Keratinocyte (primary cell): ENCODE results near the gene UAP1. TPM values are rescaled to one million over a fixed set of nuclear protein-coding genes. Genes with fewer than 3 reads are reported as not detected.

Experiments
- DNase-seq: peaks from one replicate; pipeline ENCODE4 v3.0.0-alpha.2; 2011; ENCODE audit warnings: low read depth, missing footprints, low spot score
- FAIRE-seq: peaks from 2 replicates; lab custom pipeline; 2011; peaks lifted over from hg19 to GRCh38; lab: Jason Lieb, UNC
- H2AFZ ChIP-seq: 2 replicates; pipeline ENCODE4 v1.6.0; 2012; ENCODE audit warnings: low read length, control low read depth, inconsistent platforms; ENCODE audit not compliant: control insufficient read depth
- H3K27ac ChIP-seq: 2 replicates; pipeline ENCODE4 v1.5.1; 2011; ENCODE audit warnings: low read length; ENCODE audit not compliant: control insufficient read depth, insufficient read depth
- H3K27me3 ChIP-seq: 3 replicates; pipeline ENCODE4 v1.6.0; 2011; ENCODE audit warnings: low read length; ENCODE audit not compliant: control insufficient read depth, insufficient read depth; ENCODE audit errors: extremely low read depth
- H3K36me3 ChIP-seq, 2 experiments: 2 replicates in 1 of 2; 3 replicates in 1 of 2; pipeline ENCODE4 v1.5.1; 2011; ENCODE audit warnings: low read length in 2 of 2, mild to moderate bottlenecking in 1 of 2; ENCODE audit not compliant: control insufficient read depth in 2 of 2, insufficient read depth in 2 of 2; ENCODE audit errors: extremely low read depth in 1 of 2
- H3K4me1 ChIP-seq: 3 replicates; pipeline ENCODE4 v1.5.1; 2011; ENCODE audit warnings: low read length; ENCODE audit not compliant: control insufficient read depth, insufficient read depth; ENCODE audit errors: extremely low read depth
- H3K4me2 ChIP-seq: 3 replicates; pipeline ENCODE4 v1.6.0; 2011; ENCODE audit warnings: low read depth, low read length; ENCODE audit not compliant: control insufficient read depth, insufficient read depth; ENCODE audit errors: extremely low read depth
- H3K4me3 ChIP-seq, 3 experiments: fragments of 200-600 bp in 1 of 3; sonication (generic) in 1 of 3; 2 replicates in 2 of 3; 3 replicates in 1 of 3; pipeline ENCODE4 v1.5.1; 2011 to 2016; ENCODE audit warnings: low read length in 3 of 3, mild to moderate bottlenecking in 3 of 3, control low read depth in 2 of 3, inconsistent platforms in 1 of 3, low read depth in 1 of 3, mixed read lengths in 1 of 3, mixed run types in 1 of 3, moderate library complexity in 1 of 3; ENCODE audit not compliant: control insufficient read depth in 2 of 3, insufficient read depth in 2 of 3; ENCODE audit errors: extremely low read depth in 1 of 3
- H3K79me2 ChIP-seq: 2 replicates; pipeline ENCODE4 v1.6.0; 2012; ENCODE audit warnings: low read length; ENCODE audit not compliant: control insufficient read depth, insufficient read depth
- H3K9ac ChIP-seq: 3 replicates; pipeline ENCODE4 v1.6.0; 2011; ENCODE audit warnings: low read length; ENCODE audit not compliant: control insufficient read depth, insufficient read depth; ENCODE audit errors: extremely low read depth
- H3K9me1 ChIP-seq: 3 replicates; pipeline ENCODE4 v1.6.0; 2011; ENCODE audit warnings: low read length; ENCODE audit not compliant: control insufficient read depth, insufficient read depth; ENCODE audit errors: extremely low read depth
- H3K9me3 ChIP-seq: 2 replicates; pipeline ENCODE4 v1.5.1; 2012; ENCODE audit warnings: low read depth, low read length; ENCODE audit not compliant: control insufficient read depth
- H4K20me1 ChIP-seq: 3 replicates; pipeline ENCODE4 v1.6.0; 2011; ENCODE audit warnings: low read length; ENCODE audit not compliant: control insufficient read depth, insufficient read depth; ENCODE audit errors: extremely low read depth
- CTCF ChIP-seq, 3 experiments: IDR thresholded peaks in 1 of 3; conservative IDR thresholded peaks in 1 of 3; optimal IDR thresholded peaks in 1 of 3; 2 replicates in 2 of 3; 3 replicates in 1 of 3; pipeline versions ENCODE3 to v1.5.1; 2011; ENCODE audit warnings: low read length in 3 of 3, mild to moderate bottlenecking in 3 of 3, moderate library complexity in 2 of 3, control low read depth in 1 of 3, inconsistent platforms in 1 of 3; ENCODE audit not compliant: insufficient read depth in 2 of 3; ENCODE audit errors: extremely low read depth in 1 of 3
- EZH2 ChIP-seq: IDR thresholded peaks from one replicate; pipeline ENCODE4 v1.6.1; 2012; ENCODE audit warnings: inconsistent platforms, mild to moderate bottlenecking, low read length, moderate library complexity
- dilution Hi-C: fragments of 300-500 bp; cut with MboI; formaldehyde crosslinking; loops from one replicate; pipeline ENCODE4 v1.7.0; 2020; ENCODE audit warnings: low sequenced_read_pairs; ENCODE audit not compliant: extremely low pct_ligation_motif_present
- polyA plus RNA-seq, 5 experiments: library from polyadenylated mRNA; depleted of rRNA in 3 of 5; stranded (reverse) in 3 of 5; stranded (forward) in 1 of 5; unstranded in 1 of 5; fragments of >200 nt; gene quantifications; 1 replicate in 1 of 5; 2 replicates in 3 of 5; 3 replicates in 1 of 5; pipeline versions ENCODE4 v1.2.1 to v1.2.3, GENCODE V29; 2011 to 2012; ENCODE audit warnings: missing spikeins in 2 of 5, low read depth in 1 of 5, low replicate concordance in 1 of 5

Gene UAP1
- polyA plus RNA-seq, 1 donor (not counting 4 experiments of a cell fraction or from before 2014, with no cell fraction given): 150 TPM

GRCh38 chr1:162644986-162645314 is 83.4 kb downstream of the UAP1 start:
- no peaks in the 10 kb centered on the region for H4K20me1 ChIP-seq
- H3K27ac ChIP-seq: no peak overlapping the region
- no peak for FAIRE-seq
- H3K4me3 ChIP-seq: no peak overlapping the region
- no peak overlapping the region for H3K4me2 ChIP-seq
- no peaks in the 10 kb centered on the region for H3K4me1 ChIP-seq
- dilution Hi-C loops: no loop called here
- H3K9me1 ChIP-seq: no peaks in the 10 kb centered on the region
- H3K36me3 ChIP-seq: no peaks in the 10 kb centered on the region
- H3K9ac ChIP-seq: no peak overlapping the region
- no peaks in the 10 kb centered on the region for H3K27me3 ChIP-seq
- H3K9me3 ChIP-seq: no peaks in the 10 kb centered on the region
- TF ChIP-seq CTCF (optimal IDR thresholded peaks at IDR 0.05 in 1 of 3, IDR thresholded peaks at IDR 0.05 in 1 of 3, conservative IDR thresholded peaks at IDR 0.05 in 1 of 3; ENCODE audit: extremely low read depth in 1 of 3, insufficient read depth in 2 of 3, low read length in 3 of 3) (no peak), EZH2 (no peak)
- no peak overlapping the region for H2AFZ ChIP-seq
- DNase-seq: no peak
- no peaks in the 10 kb centered on the region for H3K79me2 ChIP-seq

- Histone ChIP-seq H4K20me1 (no peaks in the 10 kb centered on the region), H3K9me3 (no peaks in the 10 kb centered on the region), H3K4me1 (no peaks in the 10 kb centered on the region), H3K27me3 (no peaks in the 10 kb centered on the region), H3K79me2 (no peaks in the 10 kb centered on the region), H3K27ac (no peak overlapping the region), H3K9me1 (no peaks in the 10 kb centered on the region), H2AFZ (no peak overlapping the region), H3K4me3 (no peak overlapping the region), H3K4me2 (no peak overlapping the region), H3K36me3 (no peaks in the 10 kb centered on the region), H3K9ac (no peak overlapping the region)
- FAIRE-seq (no peak), DNase-seq (no peak)
- dilution Hi-C loops: no loop called here
- no peak for TF ChIP-seq EZH2
- TF ChIP-seq CTCF (optimal IDR thresholded peaks at IDR 0.05 in 1 of 3, IDR thresholded peaks at IDR 0.05 in 1 of 3, conservative IDR thresholded peaks at IDR 0.05 in 1 of 3; ENCODE audit: extremely low read depth in 1 of 3, insufficient read depth in 2 of 3, low read length in 3 of 3): no peak
Observed at GRCh38 chr1:162645666-162646065, 84.1 kb downstream of the UAP1 start.
